Endothelial cell of umbilical vein (primary cell): ENCODE data around the gene ABCD1. TPM values are rescaled to one million over a fixed set of nuclear protein-coding genes. Genes with fewer than 3 reads are reported as not detected.

Source experiments
- BruUV-seq: library from RNA; stranded (reverse); fragments of 400-500 nt; replicated peaks from 2 replicates; lab custom pipeline; 2021; lab: Mats Ljungman, UMichigan
- CTCF ChIA-PET: fragments of 300-600, 350-600 bp; sonication (Branson Sonifier 250); formaldehyde crosslinking; loops from one replicate; lab custom pipeline; 2021; ENCODE audit warnings: antibody characterized with exemption, inconsistent platforms; lab: Charles Lee
- POLR2A ChIA-PET: fragments of 300-600, 350-600 bp; sonication (Branson Sonifier 250); formaldehyde crosslinking; loops from one replicate; lab custom pipeline; 2021; ENCODE audit warnings: antibody characterized with exemption, inconsistent platforms; lab: Charles Lee
- DNase-seq: peaks from one replicate; pipeline ENCODE4 v3.0.0-alpha.2; 2011; ENCODE audit warnings: low read depth, low spot score
- FAIRE-seq: peaks from 2 replicates; lab custom pipeline; 2011; peaks lifted over from hg19 to GRCh38; lab: Jason Lieb, UNC
- H2AFZ ChIP-seq: 2 replicates; pipeline ENCODE4 v1.6.0; 2012; ENCODE audit warnings: low read depth, low read length, control low read depth, inconsistent platforms
- H3K27ac ChIP-seq: 2 replicates; pipeline ENCODE4 v1.5.1; 2011; ENCODE audit warnings: low read depth, mild to moderate bottlenecking, control low read depth, low read length, moderate library complexity; ENCODE audit not compliant: insufficient read depth
- H3K27me3 ChIP-seq, 2 experiments: 2 replicates each; pipeline versions ENCODE4 v1.6.0 to v1.6.1; 2011; ENCODE audit warnings: low read length in 2 of 2, mixed read lengths in 1 of 2; ENCODE audit not compliant: control insufficient read depth in 2 of 2, insufficient read depth in 2 of 2
- H3K36me3 ChIP-seq, 2 experiments: 2 replicates in 1 of 2; 3 replicates in 1 of 2; pipeline ENCODE4 v1.5.1; 2011; ENCODE audit warnings: low read length in 2 of 2, mild to moderate bottlenecking in 1 of 2, moderate library complexity in 1 of 2; ENCODE audit not compliant: control insufficient read depth in 2 of 2, insufficient read depth in 2 of 2; ENCODE audit errors: extremely low read depth in 1 of 2
- H3K4me1 ChIP-seq: 3 replicates; pipeline ENCODE4 v1.5.1; 2011; ENCODE audit warnings: mild to moderate bottlenecking, low read length; ENCODE audit not compliant: control insufficient read depth, insufficient read depth; ENCODE audit errors: extremely low read depth
- H3K4me2 ChIP-seq: 2 replicates; pipeline ENCODE4 v1.6.1; 2011; ENCODE audit warnings: low read length, control low read depth, mixed read lengths; ENCODE audit not compliant: insufficient read depth
- H3K4me3 ChIP-seq, 3 experiments: fragments of 200-600 bp in 1 of 3; sonication (generic), shearing (Covaris generic) in 1 of 3; replicated peaks in 1 of 3; 2 replicates each; pipeline ENCODE4 v1.5.1; 2011 to 2016; ENCODE audit warnings: control low read depth in 3 of 3, low read length in 3 of 3, mild to moderate bottlenecking in 2 of 3, inconsistent platforms in 1 of 3, low read depth in 1 of 3, moderate library complexity in 1 of 3; ENCODE audit not compliant: insufficient read depth in 1 of 3
- H3K79me2 ChIP-seq: 2 replicates; pipeline ENCODE4 v1.6.0; 2012; ENCODE audit warnings: low read length, inconsistent platforms; ENCODE audit not compliant: control insufficient read depth, insufficient read depth
- H3K9ac ChIP-seq: replicated peaks from 2 replicates; pipeline ENCODE3; 2011; ENCODE audit warnings: low read length, control low read depth; ENCODE audit not compliant: insufficient read depth; ENCODE audit errors: extremely low read depth
- H3K9me1 ChIP-seq: replicated peaks from 3 replicates; pipeline ENCODE4 v1.6.0; 2011; ENCODE audit warnings: mild to moderate bottlenecking, low read length; ENCODE audit not compliant: control insufficient read depth, insufficient read depth; ENCODE audit errors: extremely low read depth
- H3K9me3 ChIP-seq: replicated peaks from 2 replicates; pipeline ENCODE4 v1.5.1; 2012; ENCODE audit warnings: low read length, inconsistent platforms; ENCODE audit not compliant: control insufficient read depth, insufficient read depth
- H4K20me1 ChIP-seq: replicated peaks from 2 replicates; pipeline ENCODE3; 2011; ENCODE audit warnings: mild to moderate bottlenecking, low read length; ENCODE audit not compliant: control insufficient read depth, insufficient read depth; ENCODE audit errors: extremely low read depth
- CTCF ChIP-seq, 2 donors: IDR thresholded peaks; 1 replicate in 1 of 2; 2 replicates in 1 of 2; pipeline ENCODE4 v1.5.1; 2011; ENCODE audit warnings: low read length in 2 of 2, mild to moderate bottlenecking in 2 of 2, moderate library complexity in 2 of 2, control low read depth in 1 of 2, inconsistent platforms in 1 of 2, low read depth in 1 of 2; ENCODE audit not compliant: insufficient read depth in 1 of 2; ENCODE audit errors: extremely low read depth in 1 of 2
- EZH2 ChIP-seq: IDR thresholded peaks from 2 replicates; pipeline ENCODE4 v1.6.1; 2012; ENCODE audit warnings: borderline replicate concordance, low read depth, mild to moderate bottlenecking, moderate library complexity, low read length, inconsistent platforms; ENCODE audit not compliant: severe bottlenecking
- FOS ChIP-seq: IDR thresholded peaks from 2 replicates; pipeline ENCODE4 v1.6.1; 2011; ENCODE audit warnings: mild to moderate bottlenecking, low read length, moderate library complexity, borderline replicate concordance; ENCODE audit not compliant: insufficient read depth
- GATA2 ChIP-seq: IDR thresholded peaks from 2 replicates; pipeline ENCODE4 v1.7.0; 2011; ENCODE audit warnings: low read depth, mild to moderate bottlenecking, moderate library complexity, mixed read lengths, low read length; ENCODE audit not compliant: insufficient read length, insufficient read depth
- JUN ChIP-seq: IDR thresholded peaks from 2 replicates; pipeline ENCODE4 v1.6.1; 2011; ENCODE audit warnings: borderline replicate concordance, low read depth; ENCODE audit not compliant: insufficient read length, insufficient read depth
- MAX ChIP-seq: IDR thresholded peaks from 2 replicates; pipeline ENCODE4 v1.6.1; 2011; ENCODE audit not compliant: insufficient read depth, insufficient read length
- MYC ChIP-seq: IDR thresholded peaks from one replicate; pipeline ENCODE4 v1.6.1; 2011; ENCODE audit warnings: mild to moderate bottlenecking, low read depth, low read length
- POLR2A ChIP-seq: IDR thresholded peaks from 2 replicates; pipeline ENCODE4 v1.6.1; 2012; ENCODE audit warnings: low read depth, mild to moderate bottlenecking, control low read depth, low read length
- POLR2AphosphoS5 ChIP-seq: IDR thresholded peaks from 2 replicates; pipeline ENCODE4 v1.6.1; 2012; ENCODE audit warnings: low read depth, mild to moderate bottlenecking, control low read depth, low read length, moderate library complexity; ENCODE audit not compliant: insufficient read depth
- dilution Hi-C: fragments of 300-500 bp; cut with MboI; formaldehyde crosslinking; loops from one replicate; pipeline ENCODE4 v1.15.0; 2019; ENCODE audit warnings: low sequenced_read_pairs; ENCODE audit not compliant: extremely low pct_ligation_motif_present
- intact Hi-C: fragments of 100-400 bp; cut with micrococcal nuclease; formaldehyde crosslinking; loops from one replicate; pipeline ENCODE4 v1.10.0; 2022
- polyA plus RNA-seq, 4 experiments: library from polyadenylated mRNA; depleted of rRNA in 3 of 4; stranded (reverse) in 3 of 4; unstranded in 1 of 4; fragments of >200 nt; gene quantifications; 2 replicates each; pipeline versions ENCODE4 v1.2.1 to v1.2.3, GENCODE V29; 2011 to 2012; ENCODE audit warnings: missing spikeins in 1 of 4
- total RNA-seq: library from RNA; stranded (reverse); gene quantifications from 2 replicates; pipeline ENCODE4 v1.2.3, GENCODE V29; 2021

The ABCD1 gene
- total and polyA plus RNA-seq, 2 donors (not counting 3 experiments of a cell fraction or from before 2014, with no cell fraction given): 9.1 to 12.9 TPM

GRCh38 chrX:153717445-153717844 is 7.2 kb upstream of the ABCD1 start:
- TF ChIP-seq JUN (no peak), MAX (no peak), EZH2 (no peak), MYC (no peak), FOS (no peak), POLR2A (no peak), GATA2 (no peak), POLR2AphosphoS5 (no peak), CTCF (IDR thresholded peaks at IDR 0.05; ENCODE audit: extremely low read depth in 1 of 2, insufficient read depth in 1 of 2, low read depth in 1 of 2, low read length in 2 of 2) (no peak)
- ChIA-PET POLR2A (no interaction called here), CTCF (no interaction called here)
- H3K4me1 ChIP-seq: peaks cover 8% of the 10 kb centered on the region
- intact Hi-C loops: no loop called here
- no peaks in the 10 kb centered on the region for H3K27me3 ChIP-seq
- peaks cover 41% of the 10 kb centered on the region for H3K79me2 ChIP-seq
- H3K9me3 ChIP-seq: no peaks in the 10 kb centered on the region
- peaks cover 12 to 27% of the 10 kb centered on the region in 2 experiments for H3K36me3 ChIP-seq
- H3K4me2 ChIP-seq: no peak overlapping the region
- H3K9ac ChIP-seq: no peak overlapping the region
- no peak for FAIRE-seq
- BruUV-seq: no TSS peak
- no peak overlapping the region for H3K27ac ChIP-seq
- no peak for DNase-seq
- no peak overlapping the region for H3K4me3 ChIP-seq
- H3K9me1 ChIP-seq: no peaks in the 10 kb centered on the region
- dilution Hi-C loops: no loop called here
- no peak overlapping the region for H2AFZ ChIP-seq
- no peaks in the 10 kb centered on the region for H4K20me1 ChIP-seq
